ENCODE measurements around the gene TAF1B. TPM values are rescaled to one million over a fixed set of nuclear protein-coding genes. Genes with fewer than 3 reads are reported as not detected.

The TAF1B gene
- total RNA-seq, 1 donor from 2014 or later: 28.2 TPM

- no peak overlapping the region for H3K27ac Mint-ChIP-seq
- DNase-seq (ENCODE audit: low spot score in 2 of 2, unreplicated experiment in 2 of 2): no peak
- H3K9me3 Mint-ChIP-seq: no peaks in the 10 kb centered on the region
- no peak for TF ChIP-seq CTCF (IDR thresholded peaks at IDR 0.05; ENCODE audit: unreplicated experiment)
- H3K4me3 Mint-ChIP-seq: no peak overlapping the region
- peaks cover 1% of the 10 kb centered on the region for H3K36me3 Mint-ChIP-seq
- peaks cover 12% of the 10 kb centered on the region for H3K27me3 Mint-ChIP-seq (ENCODE audit: low read depth)
- peaks cover 19% of the 10 kb centered on the region for H3K4me1 Mint-ChIP-seq
Observed at GRCh38 chr2:9958057-9958456, 114.8 kb downstream of the TAF1B start.

GRCh38 chr2:9959262-9959661 is 116.0 kb downstream of the TAF1B start:
- Mint-ChIP-seq H3K9me3 (no peaks in the 10 kb centered on the region), H3K27me3 (ENCODE audit: low read depth) (peaks cover 5% of the 10 kb centered on the region), H3K4me1 (peaks cover 7% of the 10 kb centered on the region), H3K36me3 (peaks cover 1% of the 10 kb centered on the region), H3K4me3 (no peak overlapping the region), H3K27ac (no peak overlapping the region)
- no peak for TF ChIP-seq CTCF (IDR thresholded peaks at IDR 0.05; ENCODE audit: unreplicated experiment)
- no peak for DNase-seq (ENCODE audit: low spot score in 2 of 2, unreplicated experiment in 2 of 2)

GRCh38 chr2:9961013-9961412 is 117.7 kb downstream of the TAF1B start:
- peaks cover 9% of the 10 kb centered on the region for H3K36me3 Mint-ChIP-seq

GRCh38 chr2:9964334-9964980 is 121.2 kb downstream of the TAF1B start:
- Mint-ChIP-seq H3K36me3 (peaks cover 9% of the 10 kb centered on the region), H3K4me1 (peaks cover 28% of the 10 kb centered on the region), H3K9me3 (no peaks in the 10 kb centered on the region), H3K27me3 (ENCODE audit: low read depth) (no peaks in the 10 kb centered on the region), H3K27ac (no peak overlapping the region), H3K4me3 (no peak overlapping the region)
- TF ChIP-seq CTCF (IDR thresholded peaks at IDR 0.05; ENCODE audit: unreplicated experiment): no peak
- no peak for DNase-seq (ENCODE audit: low spot score in 2 of 2, unreplicated experiment in 2 of 2)

More at GRCh38 chr2:9961013-9961412, 117.7 kb downstream of the TAF1B start:
- no peak for TF ChIP-seq CTCF (IDR thresholded peaks at IDR 0.05; ENCODE audit: unreplicated experiment)
- peaks cover 2% of the 10 kb centered on the region for H3K4me1 Mint-ChIP-seq
- no peaks in the 10 kb centered on the region for H3K27me3 Mint-ChIP-seq (ENCODE audit: low read depth)
- no peaks in the 10 kb centered on the region for H3K9me3 Mint-ChIP-seq
- H3K4me3 Mint-ChIP-seq: no peak overlapping the region
- DNase-seq (ENCODE audit: low spot score in 2 of 2, unreplicated experiment in 2 of 2): no peak
- no peak overlapping the region for H3K27ac Mint-ChIP-seq

- no peak for TF ChIP-seq CTCF (IDR thresholded peaks at IDR 0.05; ENCODE audit: unreplicated experiment)
- no peak for DNase-seq (ENCODE audit: low spot score in 2 of 2, unreplicated experiment in 2 of 2)
- H3K36me3 Mint-ChIP-seq: peaks cover 8% of the 10 kb centered on the region
- no peaks in the 10 kb centered on the region for H3K27me3 Mint-ChIP-seq (ENCODE audit: low read depth)
- H3K4me3 Mint-ChIP-seq: no peak overlapping the region
- no peak overlapping the region for H3K27ac Mint-ChIP-seq
- no peaks in the 10 kb centered on the region for H3K9me3 Mint-ChIP-seq
- H3K4me1 Mint-ChIP-seq: peaks cover 32% of the 10 kb centered on the region
Observed at GRCh38 chr2:9965119-9965822, 122.0 kb downstream of the TAF1B start.

All from mesothelial cell of epicardium (in vitro differentiated cells).